ENCODE results near the gene SHC4. TPM values are rescaled to one million over a fixed set of nuclear protein-coding genes. Genes with fewer than 3 reads are reported as not detected.

SHC4 gene
- total and polyA plus RNA-seq, 9 of the 15 experiments (the other 6 are each of a cell fraction or from before 2014, with no cell fraction given), result 0.43 to 1.2 (median 0.67) TPM

DNA sequence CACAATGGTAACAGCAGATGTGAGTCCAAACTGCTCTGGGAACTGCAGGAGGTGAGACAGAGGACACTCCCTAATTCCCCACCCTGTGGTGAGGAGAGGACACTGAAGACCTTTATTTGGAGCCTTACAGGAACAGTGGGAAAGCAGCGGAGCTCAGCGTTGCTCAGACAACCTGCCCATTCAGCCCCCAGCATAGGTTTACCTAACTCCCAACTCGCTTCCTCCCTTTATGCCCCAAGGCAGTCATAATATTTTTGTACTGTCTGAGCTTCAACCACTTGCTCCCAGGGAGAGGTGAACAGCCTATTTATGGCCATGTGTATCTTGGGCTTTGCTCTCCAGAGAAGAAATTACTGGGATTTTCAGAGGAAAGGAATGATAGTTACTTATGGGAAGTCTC lies 34.1 kb downstream of the SHC4 start (continued):
- TF ChIP-seq, protein P1, sequence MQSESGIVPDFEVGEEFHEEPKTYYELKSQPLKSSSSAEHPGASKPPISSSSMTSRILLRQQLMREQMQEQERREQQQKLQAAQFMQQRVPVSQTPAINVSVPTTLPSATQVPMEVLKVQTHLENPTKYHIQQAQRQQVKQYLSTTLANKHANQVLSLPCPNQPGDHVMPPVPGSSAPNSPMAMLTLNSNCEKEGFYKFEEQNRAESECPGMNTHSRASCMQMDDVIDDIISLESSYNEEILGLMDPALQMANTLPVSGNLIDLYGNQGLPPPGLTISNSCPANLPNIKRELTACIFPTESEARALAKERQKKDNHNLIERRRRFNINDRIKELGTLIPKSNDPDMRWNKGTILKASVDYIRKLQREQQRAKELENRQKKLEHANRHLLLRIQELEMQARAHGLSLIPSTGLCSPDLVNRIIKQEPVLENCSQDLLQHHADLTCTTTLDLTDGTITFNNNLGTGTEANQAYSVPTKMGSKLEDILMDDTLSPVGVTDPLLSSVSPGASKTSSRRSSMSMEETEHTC (IDR thresholded peaks at IDR 0.05), result no peak
- TF ChIP-seq HDAC2 (IDR thresholded peaks at IDR 0.05), result no peak
- TF ChIP-seq E2F3 (CRISPR knock-in tag; IDR thresholded peaks at IDR 0.05), result no peak
- no peak for TF ChIP-seq POLR2H (tag; IDR thresholded peaks at IDR 0.05; ENCODE audit: low read depth)
- TF ChIP-seq PRPF4 (IDR thresholded peaks at IDR 0.05; ENCODE audit: insufficient read depth, low read depth, low read length, poor library complexity, severe bottlenecking), result no peak
- no peak for TF ChIP-seq PHF8 (IDR thresholded peaks at IDR 0.05; ENCODE audit: borderline replicate concordance, low read length)
- TF ChIP-seq PHF21A (IDR thresholded peaks at IDR 0.05; ENCODE audit: borderline replicate concordance, low read depth), result no peak
- no peak for TF ChIP-seq XRCC5 (IDR thresholded peaks at IDR 0.05; ENCODE audit: low read depth, low read length)
- no peak for TF ChIP-seq ZNF253 (CRISPR knock-in tag; conservative IDR thresholded peaks at IDR 0.05)
- TF ChIP-seq FOXM1 (IDR thresholded peaks at IDR 0.05; ENCODE audit: low read depth), result no peak
- no peak for TF ChIP-seq FOXM1 (CRISPR knock-in tag; IDR thresholded peaks at IDR 0.05; ENCODE audit: low read depth)

Measured in K562 (cell line).